NCI-H524 treated with DMSO at 0.1 percent for 48 hours (cell line): Measurements from ENCODE around the gene PPP4C.
"Not testable (repeated sequence)": the region's sequence is repeated elsewhere in the genome, so short reads cannot be mapped to it uniquely, and the experiment has no call there.

Source experiments
- DNase-seq: peaks from one replicate; lab custom pipeline; 2025; lab: John Stamatoyannopoulos, UW

The PPP4C gene

DNA sequence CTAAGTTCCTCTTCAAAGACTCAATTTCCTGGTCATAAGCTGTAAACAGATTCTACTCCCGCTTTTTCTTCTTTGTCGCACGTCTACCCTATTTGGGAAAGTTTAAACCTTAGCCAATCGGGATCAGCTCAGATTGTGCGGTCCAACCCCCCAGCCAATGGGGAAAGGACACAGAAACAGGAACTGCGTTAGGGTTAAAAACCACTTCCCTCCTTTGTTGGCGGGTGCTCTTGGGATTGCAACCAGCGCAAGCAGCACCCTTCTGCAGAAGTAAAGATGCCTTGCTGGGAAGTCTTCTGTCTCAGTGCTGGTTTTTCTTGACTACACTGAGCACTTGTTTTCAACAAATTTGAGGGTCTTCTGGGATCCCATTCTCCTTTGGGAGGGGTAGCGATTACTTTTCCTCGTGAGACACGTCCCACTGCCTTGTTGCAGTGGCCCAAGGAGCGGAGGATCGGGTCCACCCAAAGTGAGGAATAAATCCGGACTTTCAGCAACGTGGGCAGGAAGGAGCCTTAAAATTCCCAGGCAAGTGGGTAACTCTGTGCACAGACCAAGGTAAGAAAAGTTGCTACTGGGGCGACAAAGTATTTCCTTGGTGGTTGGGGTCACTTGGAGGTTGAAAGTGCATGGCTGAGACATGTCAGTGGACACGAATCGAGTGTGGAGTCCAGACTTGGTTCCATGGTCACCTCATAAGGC, 21.2 kb downstream of the PPP4C start:
- DNase-seq: no peak

DNA sequence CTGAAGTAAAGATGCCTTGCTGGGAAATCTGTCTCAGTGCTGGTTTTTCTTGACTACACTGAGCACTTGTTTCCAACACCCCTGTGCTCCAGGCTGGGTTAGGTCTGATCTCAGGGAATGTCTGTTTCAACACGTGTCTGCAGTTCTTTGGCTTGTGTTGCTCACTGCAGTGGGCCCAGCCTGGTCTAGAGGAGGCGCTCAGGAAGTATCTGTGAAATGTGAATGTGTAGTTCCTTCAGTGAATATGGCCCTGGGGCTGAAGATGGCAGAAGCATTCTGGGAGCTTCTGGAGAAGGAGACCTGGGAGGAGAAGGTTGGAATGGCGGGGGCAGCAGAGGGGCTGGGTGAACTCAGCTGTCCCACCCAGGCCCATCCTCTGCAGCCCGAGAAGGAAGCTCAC, 28.3 kb downstream of the PPP4C start:
- no peak for DNase-seq

DNA sequence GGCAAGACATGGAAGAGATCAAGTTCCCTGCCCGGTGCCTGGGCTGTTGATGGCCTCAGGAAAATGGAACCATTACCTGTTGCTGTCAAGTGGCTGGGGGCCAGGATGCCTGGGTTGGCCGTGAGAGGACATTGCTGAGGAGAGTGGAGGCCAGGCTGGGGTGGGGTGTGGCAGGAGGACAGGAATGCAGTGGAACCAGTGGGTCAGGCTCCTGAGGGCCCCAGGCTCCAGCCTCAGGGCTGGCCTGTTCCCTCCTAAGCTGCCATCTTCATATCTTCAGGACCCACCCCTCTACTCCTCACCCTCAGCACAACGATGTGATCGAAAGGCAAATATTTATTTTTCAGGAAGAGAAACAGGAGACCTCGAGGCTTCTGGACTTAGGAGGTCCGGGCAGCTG, 28.7 kb downstream of the PPP4C start:
- no peak for DNase-seq

DNA sequence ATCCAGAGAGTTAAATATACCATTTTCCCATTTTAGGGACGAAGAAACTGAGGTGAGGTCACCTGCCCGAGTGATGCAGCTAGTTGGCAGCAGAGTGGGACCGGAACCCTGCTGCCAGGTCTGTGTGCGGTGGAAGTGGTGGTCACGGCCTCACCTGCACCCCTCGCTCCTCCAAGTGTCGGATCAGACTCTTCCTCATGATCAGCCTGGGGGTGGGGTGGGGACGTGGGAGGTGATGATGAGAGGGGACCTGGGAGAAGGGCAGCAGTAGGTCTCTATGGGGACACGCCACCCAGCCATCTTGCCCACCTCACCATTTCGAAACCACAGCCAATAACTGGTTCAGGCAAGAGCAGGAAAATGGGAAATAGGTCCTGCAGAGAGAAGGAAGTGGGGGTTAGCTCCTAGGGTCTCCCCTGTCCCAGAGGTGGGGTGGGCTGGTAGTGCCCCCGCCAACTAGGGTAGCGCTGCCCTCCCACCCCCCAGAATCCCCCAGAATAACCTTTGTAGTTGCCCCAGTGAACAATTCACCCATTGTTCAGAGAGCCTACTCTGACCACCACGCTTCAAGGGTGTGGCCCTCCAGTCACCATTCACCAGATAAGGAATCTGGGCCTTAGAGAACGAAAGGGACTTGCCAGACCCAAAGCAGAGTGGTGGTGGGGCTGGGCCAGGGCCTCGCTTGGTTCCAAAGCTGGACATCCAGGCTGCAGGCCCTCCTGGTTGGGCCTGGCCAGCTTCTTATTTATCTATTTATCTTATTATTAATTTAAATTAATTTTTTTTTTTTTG, 32.5 kb downstream of the PPP4C start:
- no peak for DNase-seq

DNA sequence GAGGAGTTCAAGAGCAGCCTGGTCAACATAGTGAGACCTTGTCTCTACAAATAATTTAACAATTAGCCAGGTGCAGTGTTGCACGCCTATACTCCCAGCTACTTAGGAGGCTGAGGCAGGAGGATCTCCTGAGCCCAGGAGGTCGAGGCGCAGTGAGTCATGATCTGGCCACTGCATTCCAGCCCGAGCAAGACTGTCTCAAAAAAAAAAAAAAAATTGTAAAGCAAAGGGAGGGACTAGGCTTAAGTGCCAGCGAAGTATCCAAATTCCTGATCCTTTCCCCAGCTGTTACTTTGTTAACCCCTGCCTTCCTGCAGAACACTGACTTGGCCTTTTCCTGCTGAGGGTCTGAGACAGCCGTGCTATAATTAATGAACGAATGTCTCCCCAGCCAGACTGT, 34.9 kb downstream of the PPP4C start:
- DNase-seq: peak; percentile 80

DNA sequence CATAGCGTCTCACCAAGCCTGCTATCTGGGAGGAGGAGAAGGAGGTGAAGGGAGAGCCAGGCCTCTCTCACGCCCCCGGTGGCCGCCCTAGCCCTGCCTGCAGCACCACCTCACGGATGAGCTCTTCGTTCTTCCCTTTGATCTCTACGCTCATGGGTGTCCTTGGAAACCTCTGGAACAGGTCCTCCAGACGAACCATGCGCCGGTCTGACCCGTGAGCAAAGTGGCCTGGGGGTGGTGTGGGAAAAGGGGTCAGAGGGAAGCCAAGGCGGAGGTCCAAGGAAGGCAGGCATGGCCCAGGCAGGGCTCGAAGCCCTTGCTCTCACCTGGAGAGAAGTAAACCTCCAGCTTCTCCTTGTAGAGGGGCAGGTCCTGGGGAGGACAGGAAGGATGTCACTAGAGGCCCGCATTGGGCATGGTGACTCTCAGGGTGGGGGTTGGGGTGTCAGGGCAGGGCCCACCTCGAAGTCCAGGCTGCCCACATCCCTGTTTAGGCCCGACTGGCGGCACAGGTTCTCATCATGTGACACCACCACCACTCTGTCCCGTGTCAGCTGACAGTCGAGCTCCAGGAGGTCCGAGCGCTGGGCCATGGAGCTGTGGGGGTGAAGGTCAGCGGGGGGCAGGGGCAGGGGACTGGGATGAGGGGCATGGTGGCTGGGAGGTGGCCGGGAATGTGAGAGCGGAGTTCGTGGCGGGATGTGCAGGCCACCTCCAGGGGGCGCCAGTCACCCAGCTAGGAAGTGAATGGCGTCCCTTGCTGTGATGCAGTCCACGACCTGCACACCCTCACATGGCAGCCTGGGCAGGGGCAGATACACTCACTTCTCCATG, 36.6 kb downstream of the PPP4C start:
- DNase-seq: no peak

DNA sequence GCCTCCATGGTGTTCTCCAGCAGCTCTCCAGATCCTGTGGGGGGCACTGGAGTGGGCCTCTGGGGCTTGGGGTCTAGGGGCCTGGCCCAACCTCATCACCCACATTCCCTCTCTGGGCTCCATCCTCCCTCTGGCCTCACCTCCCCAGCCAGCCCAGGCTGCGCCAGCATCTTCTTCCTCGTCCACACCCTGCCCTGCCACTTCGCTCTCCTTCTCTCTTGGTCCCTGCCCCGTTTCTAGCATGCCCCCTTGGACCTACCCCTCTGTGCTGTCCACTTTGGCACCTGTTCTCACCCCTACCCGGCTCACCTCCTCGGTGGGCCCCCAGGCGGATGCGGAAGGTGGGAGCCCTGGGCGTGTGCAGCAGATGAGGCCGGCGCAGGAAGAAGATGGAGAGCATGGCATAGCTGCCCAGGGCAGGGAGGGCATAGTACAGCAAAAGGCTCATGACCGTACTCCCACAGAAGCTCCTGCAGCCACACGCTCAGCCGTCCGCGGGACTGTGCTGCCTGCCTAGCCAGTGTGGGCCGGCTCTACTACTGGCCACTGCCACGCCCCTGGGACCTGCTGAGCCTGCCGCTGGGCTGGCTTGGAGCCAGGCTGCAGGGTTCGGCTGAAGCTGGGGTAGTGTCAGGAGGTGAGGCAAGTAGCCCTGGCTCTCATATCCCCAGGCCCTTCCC, 37.4 kb downstream of the PPP4C start, which contains the start of gene GDPD3:
GDPD3 (minus strand) TSS at position 507 of the 680 bp plus-strand sequence; CDS start at position 448, 59 bp downstream.
- DNase-seq: no peak

DNA sequence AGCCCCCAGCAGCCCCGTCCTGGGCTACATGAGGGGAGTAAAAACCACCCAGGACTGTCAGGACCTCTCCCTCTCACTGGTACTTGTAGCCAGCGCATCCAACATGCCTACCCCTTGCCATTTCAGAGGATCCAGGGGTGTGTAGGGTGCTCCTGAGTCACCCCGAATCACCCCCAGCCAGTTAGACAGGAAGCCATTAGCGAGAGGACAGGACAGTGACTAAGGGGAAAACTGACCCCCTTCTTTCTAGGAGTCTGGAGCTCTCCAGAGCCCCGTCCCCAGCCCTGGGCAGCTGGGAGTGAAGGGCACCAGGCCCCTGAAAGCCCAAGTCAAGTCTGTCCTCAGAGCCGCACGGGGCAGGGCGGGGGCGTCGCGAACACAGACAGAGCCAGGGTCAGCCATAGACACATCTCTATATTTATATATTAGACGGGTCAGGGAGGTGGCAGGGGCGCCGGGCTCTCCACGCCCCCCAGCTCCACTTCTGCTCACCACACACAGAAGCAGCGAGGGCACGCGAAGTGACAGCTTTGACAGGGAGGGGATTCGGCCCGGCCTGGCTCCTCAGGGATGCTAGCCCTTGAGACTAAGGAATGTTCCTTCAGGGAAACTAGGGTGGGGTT, 38.0 kb downstream of the PPP4C start:
- no peak for DNase-seq

DNA sequence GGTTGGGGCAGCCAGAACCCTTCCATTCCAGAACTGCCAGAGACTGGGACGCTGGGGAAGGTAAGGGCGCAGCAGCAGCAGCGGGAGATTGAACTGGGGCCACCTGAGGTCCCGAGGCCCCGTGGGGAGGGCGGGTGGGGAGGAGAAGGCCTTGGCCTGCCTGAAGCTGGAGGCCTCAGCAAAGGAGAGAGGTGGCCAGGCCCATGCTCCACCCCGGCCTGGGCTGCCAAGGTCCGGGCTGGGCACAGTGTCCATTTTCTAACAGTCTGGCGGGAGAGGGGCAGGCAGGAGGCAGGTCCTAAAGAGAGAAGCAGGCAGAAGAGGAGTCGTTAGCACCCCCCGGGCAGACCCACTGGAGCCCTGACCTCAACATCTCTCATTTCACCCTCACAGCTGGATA, 38.6 kb downstream of the PPP4C start:
- no peak for DNase-seq

DNA sequence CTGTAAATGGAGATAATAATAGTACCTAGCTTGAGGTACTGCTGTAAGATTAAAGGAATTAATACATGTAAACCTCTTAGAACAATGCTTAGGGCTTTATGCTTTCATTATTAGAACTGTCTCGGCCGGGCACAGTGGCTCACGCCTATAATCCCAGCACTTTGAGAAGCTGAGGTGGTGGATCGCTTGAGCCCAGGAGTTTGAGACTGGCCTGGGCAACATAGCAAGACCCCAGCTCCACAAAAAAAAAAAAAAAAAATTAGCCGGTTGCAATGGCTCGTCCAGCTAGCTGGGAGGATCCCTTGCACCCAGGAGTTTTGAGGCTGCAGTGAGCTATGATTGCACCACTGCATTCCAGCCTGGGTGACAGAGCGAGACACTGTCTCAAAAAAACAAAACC, 39.0 kb downstream of the PPP4C start:
- DNase-seq: not testable (repeated sequence)

DNA sequence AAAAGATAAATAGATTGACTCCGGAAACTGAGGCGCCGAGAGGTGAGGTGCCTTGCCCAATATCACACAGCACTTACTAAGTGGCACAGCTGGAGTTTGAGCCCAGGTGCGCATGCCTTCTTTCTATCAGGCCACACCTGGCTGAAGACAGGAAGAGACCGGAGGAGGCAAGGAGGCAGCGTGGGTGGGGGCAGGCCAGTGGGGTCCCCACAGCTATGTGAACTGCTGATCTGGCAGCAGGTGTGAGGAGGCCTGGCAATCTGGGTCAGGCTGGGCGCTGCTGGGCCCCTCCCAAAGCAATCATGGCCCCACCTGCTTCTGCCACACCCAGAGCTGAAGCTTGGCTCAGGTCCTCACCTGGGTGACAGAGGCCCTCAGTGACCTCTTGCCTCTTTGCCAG, 39.4 kb downstream of the PPP4C start:
- no peak for DNase-seq

DNA sequence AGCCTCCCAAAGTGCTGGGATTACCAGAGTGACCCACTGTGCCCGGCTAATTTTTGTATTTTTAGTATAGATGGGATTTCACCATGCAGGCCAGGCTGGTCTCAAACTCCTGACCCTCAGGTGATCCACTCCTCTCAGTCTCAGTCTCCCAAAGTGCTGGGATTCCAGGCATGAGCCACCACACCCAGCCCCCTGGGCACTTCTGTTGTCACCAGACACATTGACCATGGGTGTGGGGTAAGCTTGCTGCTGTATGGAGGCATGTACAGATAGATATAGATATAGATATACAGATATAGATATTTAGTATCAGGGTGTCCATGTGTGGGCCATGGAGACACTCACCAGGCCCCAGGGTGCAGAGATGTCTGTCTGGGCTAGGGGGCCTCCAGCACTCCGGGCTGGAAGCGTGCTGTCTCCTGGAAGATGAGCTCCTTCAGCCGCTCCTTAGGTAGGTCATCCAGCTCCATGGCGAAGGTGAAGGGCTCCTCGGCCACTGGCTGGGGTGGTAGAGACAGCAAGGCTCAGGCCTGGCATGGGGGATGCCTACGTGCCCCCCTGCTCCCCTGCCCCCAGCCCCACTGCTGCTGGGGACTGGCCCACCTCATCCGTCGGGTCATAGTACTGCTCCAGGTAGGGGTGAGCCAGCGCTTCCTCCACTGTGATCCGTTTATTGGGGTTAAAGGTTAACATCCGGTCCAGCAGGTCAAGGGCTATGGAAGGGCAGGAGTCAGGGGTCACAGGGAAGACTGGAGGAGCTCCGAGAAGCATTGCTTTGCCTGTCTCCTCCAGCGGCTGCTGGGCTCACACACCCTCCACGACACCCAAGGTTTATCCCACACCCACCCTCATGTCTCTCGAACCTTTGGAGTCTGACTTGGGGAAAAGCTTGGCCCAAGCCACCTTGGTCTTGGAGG, 40.8 kb downstream of the PPP4C start:
- DNase-seq: no peak

DNA sequence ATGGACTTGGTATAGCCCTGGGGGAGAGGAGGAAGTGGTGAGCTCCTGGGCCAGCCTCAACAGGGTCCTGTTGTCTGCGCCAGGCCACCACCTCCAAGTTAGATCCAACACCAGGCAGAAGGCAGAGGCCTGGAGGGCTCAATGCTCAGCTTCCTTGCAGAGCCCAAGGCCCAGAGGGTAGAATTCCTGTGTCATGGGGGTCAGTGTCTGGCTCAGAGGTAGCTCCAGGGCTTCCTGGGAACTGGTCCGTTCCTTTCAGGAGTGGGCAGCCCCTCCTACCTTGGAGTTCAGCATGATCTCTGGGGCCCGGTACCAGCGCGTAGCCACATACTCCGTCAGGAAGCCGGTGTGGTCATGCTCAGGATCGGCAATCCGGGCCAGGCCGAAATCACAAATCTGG, 42.0 kb downstream of the PPP4C start:
- no peak for DNase-seq

DNA sequence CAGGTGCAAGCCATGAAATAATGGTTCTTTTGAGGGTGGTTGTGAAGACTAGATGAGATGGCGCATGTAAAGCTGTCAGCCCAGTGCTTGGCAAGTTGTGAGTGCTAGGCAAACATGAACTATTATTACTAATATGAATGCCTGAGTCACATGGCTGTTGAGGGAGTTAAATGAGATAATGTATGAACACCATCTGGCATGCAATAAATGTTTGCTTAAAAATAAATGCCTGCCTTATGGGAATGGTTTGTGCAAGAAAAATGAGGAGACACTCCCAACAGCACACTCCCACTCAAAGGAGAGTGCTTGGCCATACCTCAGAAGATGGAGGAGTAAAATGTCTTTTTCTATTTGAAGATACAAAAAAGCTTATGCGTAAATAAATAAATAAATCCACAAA, 43.6 kb downstream of the PPP4C start:
- DNase-seq: no peak

DNA sequence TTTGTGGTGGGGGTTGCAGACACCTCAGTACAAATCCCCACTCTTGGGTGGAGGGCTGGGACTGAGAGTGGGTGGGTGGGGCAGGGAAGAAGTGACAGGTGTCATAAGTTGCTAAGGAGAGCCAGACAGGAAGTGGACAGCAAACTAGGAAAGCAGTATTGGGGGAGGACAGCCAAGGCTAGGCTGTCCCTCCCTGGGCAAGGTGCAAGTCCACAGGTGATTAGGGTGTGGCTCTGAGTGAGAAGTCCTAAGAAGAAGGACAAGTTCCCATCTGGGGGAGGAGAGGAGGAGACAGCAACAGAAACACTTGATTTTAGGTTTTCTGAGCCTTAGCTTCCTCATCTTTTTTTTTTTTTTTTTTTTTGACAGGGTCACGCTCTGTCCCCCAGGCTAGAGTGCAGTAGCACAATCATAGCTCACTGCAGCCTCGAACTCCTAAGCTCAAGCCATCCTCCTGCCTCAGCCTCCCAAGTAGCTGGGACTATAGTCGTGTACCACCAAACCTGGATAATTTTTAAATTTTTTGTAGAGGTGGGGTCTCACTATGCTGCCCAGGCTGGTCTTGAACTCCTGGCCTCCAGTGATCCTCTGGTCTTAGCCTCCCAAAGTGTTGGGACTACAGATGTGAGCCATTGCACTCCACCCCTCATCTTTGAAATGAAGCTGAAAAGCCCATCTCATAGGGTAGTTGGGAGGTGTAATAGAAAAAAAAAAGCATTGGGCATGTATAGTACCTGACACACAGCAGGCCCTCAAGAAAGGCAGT, 44.7 kb downstream of the PPP4C start:
- no peak for DNase-seq

DNA sequence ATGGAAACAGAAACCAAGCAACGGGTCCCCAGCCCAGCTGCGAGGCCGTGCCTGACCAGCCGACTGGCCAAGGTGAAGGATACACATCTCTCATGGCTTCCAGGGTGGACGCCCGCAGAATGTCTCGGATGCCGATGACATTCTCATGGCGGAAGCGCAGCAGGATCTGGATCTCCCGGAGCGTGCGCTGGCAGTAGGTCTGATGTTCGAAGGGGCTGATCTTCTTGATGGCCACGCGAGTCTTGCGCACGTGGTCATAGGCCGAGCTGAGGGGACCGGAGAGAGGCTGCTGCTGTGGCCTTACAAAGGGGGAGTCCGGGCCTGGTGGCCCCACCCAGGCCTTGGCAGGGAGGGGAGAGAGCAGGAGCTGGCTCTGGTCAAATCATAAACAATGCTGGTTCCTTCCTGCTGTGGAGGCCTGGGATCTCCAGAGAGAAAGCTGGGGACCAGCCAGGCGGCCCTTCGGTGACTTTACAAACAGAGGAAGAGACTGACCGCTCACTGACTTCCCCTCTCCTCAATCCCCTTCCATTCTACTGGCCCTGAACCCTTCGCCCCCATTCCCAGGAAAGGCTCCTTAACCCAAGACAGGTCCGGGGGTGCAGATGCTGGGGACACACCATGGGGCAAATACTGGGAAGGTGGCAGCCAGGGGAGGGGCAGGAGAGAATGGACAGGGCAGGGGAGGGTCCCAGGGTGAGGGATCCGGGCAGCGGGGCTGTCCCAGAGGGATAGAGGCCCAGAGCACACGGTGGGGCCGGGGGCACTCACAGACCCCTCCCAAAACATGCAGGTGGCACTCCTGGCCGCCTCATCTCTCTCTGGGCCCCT, 46.2 kb downstream of the PPP4C start:
- DNase-seq: no peak

DNA sequence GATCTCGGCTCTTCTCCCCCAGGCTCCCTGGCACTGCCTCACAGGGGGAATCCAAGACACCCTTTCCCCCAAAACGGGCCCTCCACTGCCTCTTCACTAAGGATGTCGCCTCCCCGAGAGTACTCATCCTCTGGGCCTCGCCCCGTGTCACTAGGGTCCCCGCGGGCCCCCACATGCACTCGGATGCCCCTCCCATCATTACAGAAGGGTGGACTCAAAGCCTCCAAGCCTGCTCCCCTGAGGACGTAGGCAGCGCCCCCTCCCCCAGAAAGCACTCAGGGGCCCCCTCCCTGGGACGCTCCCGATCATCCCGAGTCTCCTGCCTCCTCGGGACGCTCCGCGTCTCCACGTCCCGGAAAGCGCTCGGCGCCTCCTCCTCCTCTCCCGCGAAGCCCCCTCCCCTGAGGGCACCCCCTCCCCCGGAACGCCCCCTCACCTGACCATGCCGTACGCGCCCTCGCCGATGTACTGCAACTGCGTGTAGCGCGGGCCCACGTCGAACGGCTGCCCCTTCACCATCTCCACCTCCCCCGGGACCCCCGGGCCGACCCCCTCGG, 46.9 kb downstream of the PPP4C start:
- DNase-seq: no peak

DNA sequence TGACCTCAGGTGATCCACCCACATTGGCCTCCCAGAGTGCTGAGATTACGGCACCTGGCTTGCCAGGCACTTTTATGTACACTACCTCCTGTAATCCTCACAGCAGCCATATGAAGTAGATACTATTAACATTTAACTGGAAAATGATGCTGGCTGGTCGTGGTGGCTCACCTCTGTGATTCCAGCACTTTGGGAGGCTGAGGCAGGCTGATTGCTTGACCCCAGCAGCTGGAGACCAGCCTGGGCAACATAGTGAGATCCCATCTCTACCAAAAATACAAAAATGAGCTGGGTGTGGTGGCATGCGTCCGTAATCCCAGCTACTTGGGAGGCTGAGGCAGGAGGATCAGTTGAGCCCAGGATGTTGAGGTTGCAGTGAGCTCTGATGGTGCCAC, 49.2 kb downstream of the PPP4C start:
- no peak for DNase-seq

DNA sequence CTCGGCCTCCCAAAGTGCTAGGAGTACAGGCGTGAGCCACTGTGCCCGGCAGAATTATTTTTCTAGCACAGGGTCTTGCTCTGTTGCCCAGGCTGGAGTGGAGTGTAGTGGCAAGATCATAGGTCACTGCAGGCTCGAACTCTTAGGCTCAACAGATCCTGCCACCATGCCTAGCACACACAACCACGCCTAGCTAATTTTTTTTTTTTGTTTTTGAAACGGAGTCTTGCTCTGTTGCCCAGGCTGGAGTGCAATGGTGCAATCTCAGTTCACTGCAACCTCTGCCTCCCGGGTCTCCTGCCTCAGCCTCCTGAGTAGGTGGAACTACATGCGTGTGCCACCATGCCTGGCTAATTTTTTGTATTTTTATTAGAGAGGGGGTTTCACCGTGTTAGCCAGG, 49.9 kb downstream of the PPP4C start:
- DNase-seq: not testable (repeated sequence)
